Keratinocyte (primary cell): ENCODE data around the gene ALK. TPM values are rescaled to one million over a fixed set of nuclear protein-coding genes. Genes with fewer than 3 reads are reported as not detected.
A peak's percentile ranks its signal among the peaks of the same experiment; 100 is the strongest.

Experiments
- DNase-seq: peaks from one replicate; pipeline ENCODE4 v3.0.0-alpha.2; 2011; ENCODE audit warnings: low read depth, missing footprints, low spot score
- FAIRE-seq: peaks from 2 replicates; lab custom pipeline; 2011; peaks lifted over from hg19 to GRCh38; lab: Jason Lieb, UNC
- H2AFZ ChIP-seq: 2 replicates; pipeline ENCODE4 v1.6.0; 2012; ENCODE audit warnings: low read length, control low read depth, inconsistent platforms; ENCODE audit not compliant: control insufficient read depth
- H3K27ac ChIP-seq: 2 replicates; pipeline ENCODE4 v1.5.1; 2011; ENCODE audit warnings: low read length; ENCODE audit not compliant: control insufficient read depth, insufficient read depth
- H3K27me3 ChIP-seq: 3 replicates; pipeline ENCODE4 v1.6.0; 2011; ENCODE audit warnings: low read length; ENCODE audit not compliant: control insufficient read depth, insufficient read depth; ENCODE audit errors: extremely low read depth
- H3K36me3 ChIP-seq, 2 experiments: 2 replicates in 1 of 2; 3 replicates in 1 of 2; pipeline ENCODE4 v1.5.1; 2011; ENCODE audit warnings: low read length in 2 of 2, mild to moderate bottlenecking in 1 of 2; ENCODE audit not compliant: control insufficient read depth in 2 of 2, insufficient read depth in 2 of 2; ENCODE audit errors: extremely low read depth in 1 of 2
- H3K4me1 ChIP-seq: 3 replicates; pipeline ENCODE4 v1.5.1; 2011; ENCODE audit warnings: low read length; ENCODE audit not compliant: control insufficient read depth, insufficient read depth; ENCODE audit errors: extremely low read depth
- H3K4me2 ChIP-seq: 3 replicates; pipeline ENCODE4 v1.6.0; 2011; ENCODE audit warnings: low read depth, low read length; ENCODE audit not compliant: control insufficient read depth, insufficient read depth; ENCODE audit errors: extremely low read depth
- H3K4me3 ChIP-seq, 3 experiments: fragments of 200-600 bp in 1 of 3; sonication (generic) in 1 of 3; 2 replicates in 2 of 3; 3 replicates in 1 of 3; pipeline ENCODE4 v1.5.1; 2011 to 2016; ENCODE audit warnings: low read length in 3 of 3, mild to moderate bottlenecking in 3 of 3, control low read depth in 2 of 3, inconsistent platforms in 1 of 3, low read depth in 1 of 3, mixed read lengths in 1 of 3, mixed run types in 1 of 3, moderate library complexity in 1 of 3; ENCODE audit not compliant: control insufficient read depth in 2 of 3, insufficient read depth in 2 of 3; ENCODE audit errors: extremely low read depth in 1 of 3
- H3K79me2 ChIP-seq: 2 replicates; pipeline ENCODE4 v1.6.0; 2012; ENCODE audit warnings: low read length; ENCODE audit not compliant: control insufficient read depth, insufficient read depth
- H3K9ac ChIP-seq: 3 replicates; pipeline ENCODE4 v1.6.0; 2011; ENCODE audit warnings: low read length; ENCODE audit not compliant: control insufficient read depth, insufficient read depth; ENCODE audit errors: extremely low read depth
- H3K9me1 ChIP-seq: 3 replicates; pipeline ENCODE4 v1.6.0; 2011; ENCODE audit warnings: low read length; ENCODE audit not compliant: control insufficient read depth, insufficient read depth; ENCODE audit errors: extremely low read depth
- H3K9me3 ChIP-seq: 2 replicates; pipeline ENCODE4 v1.5.1; 2012; ENCODE audit warnings: low read depth, low read length; ENCODE audit not compliant: control insufficient read depth
- H4K20me1 ChIP-seq: 3 replicates; pipeline ENCODE4 v1.6.0; 2011; ENCODE audit warnings: low read length; ENCODE audit not compliant: control insufficient read depth, insufficient read depth; ENCODE audit errors: extremely low read depth
- CTCF ChIP-seq, 3 experiments: IDR thresholded peaks in 1 of 3; conservative IDR thresholded peaks in 1 of 3; optimal IDR thresholded peaks in 1 of 3; 2 replicates in 2 of 3; 3 replicates in 1 of 3; pipeline versions ENCODE3 to v1.5.1; 2011; ENCODE audit warnings: low read length in 3 of 3, mild to moderate bottlenecking in 3 of 3, moderate library complexity in 2 of 3, control low read depth in 1 of 3, inconsistent platforms in 1 of 3; ENCODE audit not compliant: insufficient read depth in 2 of 3; ENCODE audit errors: extremely low read depth in 1 of 3
- EZH2 ChIP-seq: IDR thresholded peaks from one replicate; pipeline ENCODE4 v1.6.1; 2012; ENCODE audit warnings: inconsistent platforms, mild to moderate bottlenecking, low read length, moderate library complexity
- dilution Hi-C: fragments of 300-500 bp; cut with MboI; formaldehyde crosslinking; loops from one replicate; pipeline ENCODE4 v1.7.0; 2020; ENCODE audit warnings: low sequenced_read_pairs; ENCODE audit not compliant: extremely low pct_ligation_motif_present
- polyA plus RNA-seq, 5 experiments: library from polyadenylated mRNA; depleted of rRNA in 3 of 5; stranded (reverse) in 3 of 5; stranded (forward) in 1 of 5; unstranded in 1 of 5; fragments of >200 nt; gene quantifications; 1 replicate in 1 of 5; 2 replicates in 3 of 5; 3 replicates in 1 of 5; pipeline versions ENCODE4 v1.2.1 to v1.2.3, GENCODE V29; 2011 to 2012; ENCODE audit warnings: missing spikeins in 2 of 5, low read depth in 1 of 5, low replicate concordance in 1 of 5

The ALK gene
- polyA plus RNA-seq, 1 donor (not counting 4 experiments of a cell fraction or from before 2014, with no cell fraction given), result not detected

- H3K9me1 ChIP-seq, result no peaks in the 10 kb centered on the region
- H3K4me1 ChIP-seq, result peaks cover 6% of the 10 kb centered on the region
- H3K9me3 ChIP-seq, result no peaks in the 10 kb centered on the region
- no peaks in the 10 kb centered on the region for H3K79me2 ChIP-seq
- no peaks in the 10 kb centered on the region for H3K36me3 ChIP-seq
- no peak for DNase-seq
- H2AFZ ChIP-seq, result no peak overlapping the region
- dilution Hi-C loops, result no loop called here
- H3K9ac ChIP-seq, result no peak overlapping the region
- no peaks in the 10 kb centered on the region for H4K20me1 ChIP-seq
- FAIRE-seq, result peak; percentile 82
- no peak for TF ChIP-seq CTCF (optimal IDR thresholded peaks at IDR 0.05 in 1 of 3, IDR thresholded peaks at IDR 0.05 in 1 of 3, conservative IDR thresholded peaks at IDR 0.05 in 1 of 3; ENCODE audit: extremely low read depth in 1 of 3, insufficient read depth in 2 of 3, low read length in 3 of 3)
- TF ChIP-seq EZH2, result no peak
- no peaks in the 10 kb centered on the region for H3K27me3 ChIP-seq
- no peak overlapping the region for H3K27ac ChIP-seq
- no peak overlapping the region for H3K4me2 ChIP-seq
- no peak overlapping the region for H3K4me3 ChIP-seq
These were observed 334.5 kb downstream of the ALK start for GRCh38 chr2:29586919-29587318.

GRCh38 chr2:29583548-29584156 lies 337.7 kb downstream of the ALK start:
- H3K9me3 ChIP-seq, result no peaks in the 10 kb centered on the region
- no peaks in the 10 kb centered on the region for H3K27me3 ChIP-seq
- H3K79me2 ChIP-seq, result no peaks in the 10 kb centered on the region
- H4K20me1 ChIP-seq, result no peaks in the 10 kb centered on the region
- H3K4me1 ChIP-seq, result peaks cover 6% of the 10 kb centered on the region
- no peak overlapping the region for H3K4me2 ChIP-seq
- no peak for TF ChIP-seq CTCF (optimal IDR thresholded peaks at IDR 0.05 in 1 of 3, IDR thresholded peaks at IDR 0.05 in 1 of 3, conservative IDR thresholded peaks at IDR 0.05 in 1 of 3; ENCODE audit: extremely low read depth in 1 of 3, insufficient read depth in 2 of 3, low read length in 3 of 3)
- TF ChIP-seq EZH2, result no peak
- H3K9me1 ChIP-seq, result no peaks in the 10 kb centered on the region
- H3K27ac ChIP-seq, result no peak overlapping the region
- no peak overlapping the region for H2AFZ ChIP-seq
- no peaks in the 10 kb centered on the region for H3K36me3 ChIP-seq
- dilution Hi-C loops, result no loop called here
- DNase-seq (no peak), FAIRE-seq (no peak)
- no peak overlapping the region for H3K4me3 ChIP-seq
- H3K9ac ChIP-seq, result no peak overlapping the region
